Epithelial cell of proximal tubule (primary cell): Measurements from ENCODE around the gene HOXA3. TPM values are rescaled to one million over a fixed set of nuclear protein-coding genes. Genes with fewer than 3 reads are reported as not detected.

Source experiments
- DNase-seq: peaks from one replicate; pipeline ENCODE4 v3.0.0-alpha.2; 2011; ENCODE audit warnings: low read depth
- H3K4me3 ChIP-seq: 2 replicates; pipeline ENCODE4 v1.5.1; 2011; ENCODE audit warnings: low read depth, mild to moderate bottlenecking, low read length
- total RNA-seq: library from RNA; depleted of rRNA; stranded (reverse); fragments of >200 nt; gene quantifications from 2 replicates; pipeline ENCODE4 v1.2.3, GENCODE V29; 2015
- TF ChIP-seq, protein P1 (sequence below): conservative IDR thresholded peaks from 2 replicates; pipeline ENCODE4 v1.5.1; 2012; ENCODE audit warnings: low read depth, mild to moderate bottlenecking, low read length

Gene HOXA3
- total RNA-seq, 1 donor from 2014 or later, result 33.2 TPM

DNA sequence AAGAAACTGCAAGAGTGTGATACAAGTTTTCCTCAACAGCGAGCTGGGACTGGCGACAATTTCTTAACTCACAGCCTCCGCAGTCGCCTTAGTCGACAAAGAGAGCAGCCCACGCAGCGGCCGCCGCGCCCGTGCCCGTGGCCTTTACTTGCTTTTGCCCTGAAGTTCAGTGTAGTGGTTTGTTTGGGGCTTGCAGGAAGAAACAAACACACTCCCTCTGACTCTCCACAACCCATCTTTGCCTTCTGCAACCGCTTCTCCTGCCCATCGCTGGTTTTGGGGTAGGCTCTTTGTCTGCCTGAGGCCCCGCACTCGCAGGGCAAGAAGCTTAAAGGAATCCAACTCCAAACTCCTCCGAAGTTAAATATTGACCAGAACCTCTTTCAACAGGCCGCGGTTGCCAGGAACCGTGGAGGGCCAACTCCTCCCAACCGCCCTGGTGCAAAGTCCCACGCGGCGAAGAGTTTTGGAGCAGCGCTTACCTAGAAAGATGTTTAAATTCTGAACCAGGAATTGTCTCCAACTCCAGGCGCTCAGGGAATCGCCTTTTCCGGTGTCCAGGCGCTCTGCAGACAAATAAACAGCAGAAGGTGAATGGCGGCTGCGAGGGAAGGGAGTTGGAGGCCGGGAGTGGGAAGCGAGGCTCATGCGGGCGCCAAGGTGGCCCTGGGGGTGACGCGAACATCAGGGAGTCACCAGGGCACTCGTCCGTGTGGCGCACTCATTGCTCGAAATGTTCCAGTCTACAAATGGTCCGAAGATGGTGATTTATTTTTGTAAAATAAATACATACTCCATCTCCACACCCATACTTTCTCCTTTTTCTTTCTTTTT is 30.1 kb downstream of the HOXA3 start:
- peak overlapping the region; percentile 77 for H3K4me3 ChIP-seq
- DNase-seq, result no peak
- TF ChIP-seq, protein P1, sequence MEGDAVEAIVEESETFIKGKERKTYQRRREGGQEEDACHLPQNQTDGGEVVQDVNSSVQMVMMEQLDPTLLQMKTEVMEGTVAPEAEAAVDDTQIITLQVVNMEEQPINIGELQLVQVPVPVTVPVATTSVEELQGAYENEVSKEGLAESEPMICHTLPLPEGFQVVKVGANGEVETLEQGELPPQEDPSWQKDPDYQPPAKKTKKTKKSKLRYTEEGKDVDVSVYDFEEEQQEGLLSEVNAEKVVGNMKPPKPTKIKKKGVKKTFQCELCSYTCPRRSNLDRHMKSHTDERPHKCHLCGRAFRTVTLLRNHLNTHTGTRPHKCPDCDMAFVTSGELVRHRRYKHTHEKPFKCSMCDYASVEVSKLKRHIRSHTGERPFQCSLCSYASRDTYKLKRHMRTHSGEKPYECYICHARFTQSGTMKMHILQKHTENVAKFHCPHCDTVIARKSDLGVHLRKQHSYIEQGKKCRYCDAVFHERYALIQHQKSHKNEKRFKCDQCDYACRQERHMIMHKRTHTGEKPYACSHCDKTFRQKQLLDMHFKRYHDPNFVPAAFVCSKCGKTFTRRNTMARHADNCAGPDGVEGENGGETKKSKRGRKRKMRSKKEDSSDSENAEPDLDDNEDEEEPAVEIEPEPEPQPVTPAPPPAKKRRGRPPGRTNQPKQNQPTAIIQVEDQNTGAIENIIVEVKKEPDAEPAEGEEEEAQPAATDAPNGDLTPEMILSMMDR, result no peak

DNA sequence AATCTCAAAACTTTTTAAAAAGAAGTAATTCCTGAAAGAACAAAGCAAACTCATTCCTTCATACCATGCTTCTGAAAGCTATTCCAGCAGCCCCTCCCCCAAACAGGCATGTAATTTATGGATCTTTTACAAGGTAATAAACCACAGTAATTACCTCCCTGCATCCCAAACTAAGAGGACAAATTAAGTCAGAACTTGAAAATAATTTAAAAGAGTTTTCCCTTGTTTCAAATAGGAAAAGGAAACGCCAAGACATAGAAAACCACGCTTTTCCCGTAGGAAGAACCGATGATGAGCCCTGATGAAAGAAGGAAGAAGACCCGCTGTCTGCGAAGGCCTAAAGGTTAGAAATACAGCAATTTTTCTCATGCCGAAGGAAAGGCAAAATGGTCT is 30.7 kb downstream of the HOXA3 start:
- H3K4me3 ChIP-seq, result peak overlapping the region; percentile 77
- no peak for DNase-seq
- TF ChIP-seq, protein P1, result no peak

DNA sequence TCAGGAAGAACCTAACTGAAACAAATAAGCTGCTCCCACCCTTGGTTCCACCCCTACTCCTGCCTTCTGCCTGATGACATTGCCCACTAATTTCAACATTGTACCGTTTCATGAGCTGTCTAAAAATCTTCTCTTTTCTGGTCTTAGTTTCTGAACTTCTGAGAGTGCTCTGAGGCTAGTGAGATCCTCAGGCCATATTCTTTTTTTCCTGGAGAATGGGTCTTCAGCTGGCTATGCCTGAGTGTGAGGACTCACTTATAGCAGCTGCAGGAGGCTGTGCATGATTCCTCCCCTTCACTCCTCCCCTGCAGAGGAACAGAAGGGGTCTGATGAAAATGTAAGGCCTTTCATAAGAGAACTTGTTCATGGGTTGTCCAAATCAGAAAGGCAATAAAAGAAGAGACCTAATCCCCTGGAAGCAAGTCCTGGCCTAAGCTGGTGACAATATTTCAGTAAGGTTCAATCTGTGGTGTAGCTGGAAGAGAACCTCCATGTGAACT is 32.9 kb downstream of the HOXA3 start:
- no peak for DNase-seq

DNA sequence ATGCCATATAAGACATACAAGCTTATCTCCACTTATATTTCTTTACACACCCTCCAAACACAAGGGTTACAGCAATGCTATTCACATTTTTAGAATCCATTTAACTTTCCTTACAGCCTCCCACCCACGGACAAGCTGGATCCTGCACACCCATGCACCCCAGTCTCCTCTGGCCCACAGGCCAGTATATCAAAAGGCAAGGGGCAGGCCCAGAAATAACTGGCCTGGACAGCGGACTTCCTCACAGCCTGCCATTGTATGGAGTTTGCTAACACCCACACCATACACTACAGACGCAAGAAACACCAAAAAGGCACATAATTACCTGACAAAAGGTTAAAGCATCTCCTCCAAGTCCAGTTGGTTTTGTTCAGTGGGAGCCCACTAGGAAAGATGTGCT is 33.8 kb downstream of the HOXA3 start:
- TF ChIP-seq, protein P1, result no peak
- DNase-seq, result no peak
- peak overlapping the region; percentile 74 for H3K4me3 ChIP-seq

More for the DNA sequence above, 32.9 kb downstream of the HOXA3 start:
- TF ChIP-seq, protein P1, result no peak
- H3K4me3 ChIP-seq, result peak overlapping the region; percentile 77

DNA sequence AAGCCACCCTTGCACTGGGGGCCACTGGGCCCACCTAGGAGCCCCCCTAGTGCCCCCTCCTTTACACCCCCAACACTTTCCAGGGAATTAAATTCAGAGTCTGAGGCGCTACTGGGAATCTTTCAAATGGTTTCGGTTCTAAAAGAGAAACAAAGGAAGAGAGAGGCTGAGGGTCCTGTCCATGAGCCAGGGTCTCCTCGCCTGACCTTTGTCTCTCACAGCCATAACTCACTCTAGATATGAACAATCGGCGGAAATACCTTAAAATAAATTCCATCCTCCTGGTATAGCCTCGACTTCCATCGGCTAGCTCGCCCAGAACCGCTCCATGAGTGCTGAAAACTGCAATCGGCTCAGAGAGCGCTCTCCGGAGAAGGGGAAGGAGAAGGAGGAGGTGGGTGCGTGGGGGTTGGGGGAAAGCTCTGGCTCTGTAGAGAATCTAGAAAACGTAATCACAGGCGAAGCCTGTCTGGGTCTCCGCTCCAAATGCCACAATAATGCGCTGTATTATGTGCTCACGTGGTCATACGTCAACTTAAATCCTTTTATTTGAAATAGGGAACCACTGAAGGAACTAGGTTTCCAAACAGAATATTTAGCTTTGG is 34.4 kb downstream of the HOXA3 start:
- no peak for DNase-seq
- TF ChIP-seq, protein P1, result no peak
- H3K4me3 ChIP-seq, result peak overlapping the region; percentile 74

DNA sequence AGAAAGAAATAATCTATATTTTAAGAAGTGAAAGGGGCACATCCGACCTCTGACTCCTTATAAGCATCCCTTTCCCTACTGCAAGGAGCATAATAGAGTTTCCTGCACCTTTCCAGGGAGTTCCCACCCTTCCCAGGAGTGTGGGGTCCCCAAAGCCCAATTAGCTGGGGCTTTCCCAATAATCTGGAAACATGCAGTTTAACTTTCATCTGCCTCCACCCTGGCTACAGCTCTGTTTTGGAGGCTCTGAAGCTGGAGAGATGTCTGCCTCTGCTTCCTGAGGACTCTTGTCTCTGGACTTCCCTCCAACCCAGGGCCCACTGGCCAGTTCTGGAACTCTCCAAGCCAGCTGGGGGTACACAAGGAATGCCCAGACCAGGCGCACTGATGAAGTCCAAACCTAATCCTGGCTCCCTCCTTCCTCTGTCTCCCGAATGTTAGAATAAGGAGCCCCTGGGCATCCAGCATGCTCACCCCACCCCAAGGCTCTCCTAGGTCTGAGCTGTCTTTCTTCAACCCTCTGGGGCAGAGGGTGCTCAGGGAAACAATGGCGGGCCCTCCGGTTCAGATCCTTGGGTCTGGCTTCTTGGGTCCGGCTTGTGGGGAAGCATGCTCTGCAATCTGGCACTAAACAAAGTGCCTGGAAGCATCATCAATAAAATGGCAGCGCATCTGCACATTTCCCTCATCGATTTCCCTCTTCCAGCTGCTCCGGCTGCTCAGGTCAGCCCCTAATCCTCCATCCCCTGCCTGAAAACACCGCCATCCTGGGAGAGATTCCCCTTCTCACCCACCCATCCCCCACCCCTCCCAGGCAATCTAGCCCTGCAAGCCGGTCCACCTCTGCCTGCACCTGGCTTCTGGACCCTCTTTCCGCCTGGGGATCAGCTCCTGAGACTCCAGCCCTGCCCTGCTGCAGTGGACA is 35.2 kb downstream of the HOXA3 start:
- H3K4me3 ChIP-seq, result peak overlapping the region; percentile 74
- TF ChIP-seq, protein P1, result no peak
- DNase-seq, result no peak
